Loucy (cell line): ENCODE measurements around the gene VASN.

Experiments used
- H2AFZ ChIP-seq: fragments of 200-600 bp; sonication (generic); 2 replicates; pipeline ENCODE4 v1.6.0; 2016; ENCODE audit warnings: antibody characterized with exemption, mild to moderate bottlenecking, low read length, moderate library complexity
- H3F3A ChIP-seq: fragments of 200-600 bp; 2 replicates; pipeline ENCODE4 v1.6.0; 2016; ENCODE audit warnings: antibody characterized with exemption, low read depth, mild to moderate bottlenecking
- H3K27me3 ChIP-seq: fragments of 200-600 bp; sonication (generic); 2 replicates; pipeline ENCODE4 v1.6.1; 2014; ENCODE audit warnings: low read length, mild to moderate bottlenecking; ENCODE audit not compliant: insufficient read depth, poor library complexity, severe bottlenecking
- H3K36me3 ChIP-seq: fragments of 200-600 bp; sonication (generic); 2 replicates; pipeline ENCODE4 v1.6.1; 2016; ENCODE audit warnings: low read length; ENCODE audit not compliant: insufficient read depth
- H3K4me1 ChIP-seq: fragments of 200-600 bp; sonication (generic); 2 replicates; pipeline ENCODE4 v1.5.1; 2014; ENCODE audit warnings: low read length, mild to moderate bottlenecking; ENCODE audit not compliant: insufficient read depth, poor library complexity, severe bottlenecking
- H3K4me2 ChIP-seq: fragments of 200-600 bp; sonication (generic); 2 replicates; pipeline ENCODE4 v1.6.0; 2014; ENCODE audit warnings: antibody characterized with exemption, low read length, low read depth, mild to moderate bottlenecking; ENCODE audit not compliant: poor library complexity, severe bottlenecking
- H3K4me3 ChIP-seq: fragments of 200-600 bp; sonication (generic); 2 replicates; pipeline ENCODE4 v1.5.1; 2014; ENCODE audit warnings: low read length, mild to moderate bottlenecking, mixed read lengths; ENCODE audit not compliant: poor library complexity, severe bottlenecking
- H3K79me2 ChIP-seq: fragments of 200-600 bp; sonication (generic); 2 replicates; pipeline ENCODE4 v1.6.1; 2014; ENCODE audit warnings: low read length; ENCODE audit not compliant: insufficient read depth
- H3K9ac ChIP-seq: fragments of 200-600 bp; sonication (generic); 2 replicates; pipeline ENCODE4 v1.6.0; 2014; ENCODE audit warnings: mild to moderate bottlenecking, low read depth, low read length, moderate library complexity; ENCODE audit not compliant: poor library complexity, severe bottlenecking
- H3K9me2 ChIP-seq: fragments of 200-600 bp; sonication (generic); replicated peaks from 2 replicates; pipeline ENCODE4 v1.6.1; 2016; ENCODE audit warnings: low read depth, low read length, mixed read lengths
- H3K9me3 ChIP-seq: fragments of 200-600 bp; sonication (generic); 2 replicates; pipeline ENCODE4 v1.6.1; 2014; ENCODE audit warnings: mild to moderate bottlenecking, antibody characterized with exemption, low read length, low read depth; ENCODE audit not compliant: insufficient read depth
- H4K20me1 ChIP-seq: fragments of 200-600 bp; sonication (generic); 2 replicates; pipeline ENCODE4 v1.6.0; 2014; ENCODE audit warnings: antibody characterized with exemption, low read length, mild to moderate bottlenecking; ENCODE audit not compliant: insufficient read depth, poor library complexity, severe bottlenecking
- CTCF ChIP-seq: fragments of 200-600 bp; sonication (generic); conservative IDR thresholded peaks from 2 replicates; pipeline ENCODE4 v1.5.1; 2014; ENCODE audit warnings: mild to moderate bottlenecking, antibody characterized with exemption, low read length
- EZH2phosphoT487 ChIP-seq: fragments of 200-600 bp; IDR thresholded peaks from 2 replicates; pipeline ENCODE4 v1.6.1; 2018; ENCODE audit warnings: antibody characterized with exemption, mild to moderate bottlenecking, moderate library complexity, borderline replicate concordance

VASN gene

GRCh38 chr16:4426021-4426684 lies 54.5 kb downstream of the VASN start:
- H3K9me3 ChIP-seq = no peaks in the 10 kb centered on the region
- peaks cover 9% of the 10 kb centered on the region for H4K20me1 ChIP-seq
- peak overlapping the region; percentile 94 for H3K4me2 ChIP-seq
- H2AFZ ChIP-seq = peak overlapping the region; percentile 66
- H3K27me3 ChIP-seq = no peaks in the 10 kb centered on the region
- TF ChIP-seq CTCF (no peak), EZH2phosphoT487 (no peak)
- H3F3A ChIP-seq = no peaks in the 10 kb centered on the region
- H3K4me3 ChIP-seq = peak overlapping the region; percentile 93
- peaks cover 7% of the 10 kb centered on the region for H3K4me1 ChIP-seq
- H3K9me2 ChIP-seq = no peaks in the 10 kb centered on the region
- H3K79me2 ChIP-seq = peaks cover 23% of the 10 kb centered on the region
- no peaks in the 10 kb centered on the region for H3K36me3 ChIP-seq
- peak overlapping the region; percentile 84 for H3K9ac ChIP-seq

- Histone ChIP-seq H3K27me3 (no peaks in the 10 kb centered on the region), H4K20me1 (peaks cover 9% of the 10 kb centered on the region), H3K4me1 (peaks cover 7% of the 10 kb centered on the region), H2AFZ (no peak overlapping the region), H3K4me3 (peak overlapping the region; percentile 93), H3F3A (no peaks in the 10 kb centered on the region), H3K4me2 (peak overlapping the region; percentile 94), H3K79me2 (peaks cover 23% of the 10 kb centered on the region), H3K36me3 (no peaks in the 10 kb centered on the region), H3K9me2 (no peaks in the 10 kb centered on the region), H3K9ac (peak overlapping the region; percentile 84), H3K9me3 (no peaks in the 10 kb centered on the region)
- TF ChIP-seq CTCF (no peak), EZH2phosphoT487 (no peak)
Measured at GRCh38 chr16:4426722-4427372, 55.2 kb downstream of the VASN start.

- Histone ChIP-seq H3K4me2 (no peak overlapping the region), H3K9me2 (no peaks in the 10 kb centered on the region), H3K4me1 (peaks cover 7% of the 10 kb centered on the region), H3K79me2 (peaks cover 23% of the 10 kb centered on the region), H3K4me3 (no peak overlapping the region), H3K9me3 (no peaks in the 10 kb centered on the region), H3F3A (no peaks in the 10 kb centered on the region), H4K20me1 (peaks cover 9% of the 10 kb centered on the region), H2AFZ (no peak overlapping the region), H3K9ac (no peak overlapping the region), H3K36me3 (no peaks in the 10 kb centered on the region), H3K27me3 (no peaks in the 10 kb centered on the region)
- TF ChIP-seq CTCF (no peak), EZH2phosphoT487 (no peak)
Measured at GRCh38 chr16:4428500-4428899, 56.9 kb downstream of the VASN start.
